Liver (tissue), 9 donors: Measurements from ENCODE around the gene TTC34. TPM values are rescaled to one million over a fixed set of nuclear protein-coding genes. Genes with fewer than 3 reads are reported as not detected.

Experiments used
- DNase-seq: peaks from one replicate; pipeline ENCODE4 v3.0.0-alpha.2; 2017; ENCODE audit warnings: low spot score
- H3K27ac ChIP-seq, 2 donors: one replicate each; pipeline ENCODE4 v1.7.0; 2013; ENCODE audit warnings: inconsistent platforms in 2 of 2, low read length in 2 of 2, control low read depth in 1 of 2, low read depth in 1 of 2, mild to moderate bottlenecking in 1 of 2
- H3K27me3 ChIP-seq, 4 donors: one replicate each; pipeline versions ENCODE4 v1.6.1 to v1.7.0; 2013; ENCODE audit warnings: low read length in 3 of 4, inconsistent platforms in 1 of 4, mild to moderate bottlenecking in 1 of 4, moderate library complexity in 1 of 4; ENCODE audit not compliant: control insufficient read depth in 4 of 4, insufficient read depth in 4 of 4
- H3K36me3 ChIP-seq, 4 donors: one replicate each; pipeline versions ENCODE4 v1.6.1 to v1.7.0; 2013; ENCODE audit warnings: low read length in 3 of 4, mild to moderate bottlenecking in 3 of 4, low read depth in 1 of 4, moderate library complexity in 1 of 4; ENCODE audit not compliant: control insufficient read depth in 4 of 4, insufficient read depth in 3 of 4
- H3K4me1 ChIP-seq, 4 donors: one replicate each; pipeline versions ENCODE4 v1.6.1 to v1.7.0; 2013; ENCODE audit warnings: low read length in 3 of 4, mild to moderate bottlenecking in 3 of 4, moderate library complexity in 1 of 4; ENCODE audit not compliant: control insufficient read depth in 4 of 4, insufficient read depth in 4 of 4
- H3K4me3 ChIP-seq, 3 donors: one replicate each; pipeline versions ENCODE4 v1.6.1 to v1.7.0; 2013; ENCODE audit warnings: low read length in 3 of 3, control low read depth in 1 of 3, low read depth in 1 of 3, mild to moderate bottlenecking in 1 of 3
- H3K9ac ChIP-seq, 2 donors: one replicate each; pipeline ENCODE4 v1.7.0; 2013; ENCODE audit warnings: low read length in 2 of 2, mild to moderate bottlenecking in 2 of 2, moderate library complexity in 2 of 2, control low read depth in 1 of 2, low read depth in 1 of 2
- H3K9me3 ChIP-seq, 4 donors: one replicate each; pipeline versions ENCODE4 v1.6.1 to v1.7.0; 2013; ENCODE audit warnings: low read length in 3 of 4; ENCODE audit not compliant: control insufficient read depth in 4 of 4
- EGR1 ChIP-seq, 2 donors: IDR thresholded peaks; 2 replicates each; pipeline ENCODE4 v1.6.1; 2016 to 2018; ENCODE audit warnings: antibody characterized with exemption in 2 of 2, low read depth in 2 of 2
- FOXA1 ChIP-seq: IDR thresholded peaks from 2 replicates; pipeline ENCODE4 v1.6.1; 2016; ENCODE audit warnings: antibody characterized with exemption
- FOXA2 ChIP-seq: IDR thresholded peaks from 2 replicates; pipeline ENCODE4 v1.6.1; 2016; ENCODE audit warnings: antibody characterized with exemption
- GABPA ChIP-seq, 2 donors: IDR thresholded peaks in 1 of 2; conservative IDR thresholded peaks in 1 of 2; 2 replicates each; pipeline ENCODE4 v1.6.1; 2016; ENCODE audit warnings: antibody characterized with exemption in 2 of 2, mild to moderate bottlenecking in 1 of 2, moderate library complexity in 1 of 2
- HNF4G ChIP-seq: IDR thresholded peaks from 2 replicates; pipeline ENCODE4 v1.6.1; 2016; ENCODE audit warnings: antibody characterized with exemption
- NR2F2 ChIP-seq: IDR thresholded peaks from 2 replicates; pipeline ENCODE4 v1.6.1; 2016; ENCODE audit warnings: antibody characterized with exemption
- RAD21 ChIP-seq, 2 donors: IDR thresholded peaks; 2 replicates each; pipeline ENCODE4 v1.6.1; 2016; ENCODE audit warnings: antibody characterized with exemption in 2 of 2, mild to moderate bottlenecking in 2 of 2
- RXRA ChIP-seq, 2 donors: IDR thresholded peaks; 2 replicates each; pipeline ENCODE4 v1.6.1; 2017 to 2018; ENCODE audit warnings: antibody characterized with exemption in 2 of 2, mild to moderate bottlenecking in 1 of 2
- SP1 ChIP-seq: IDR thresholded peaks from 2 replicates; pipeline ENCODE4 v1.6.1; 2018; ENCODE audit warnings: antibody characterized with exemption, mild to moderate bottlenecking
- TAF1 ChIP-seq: conservative IDR thresholded peaks from 2 replicates; pipeline ENCODE4 v1.6.1; 2016; ENCODE audit warnings: antibody characterized with exemption, mild to moderate bottlenecking
- YY1 ChIP-seq: IDR thresholded peaks from 2 replicates; pipeline ENCODE4 v1.6.1; 2016; ENCODE audit warnings: antibody characterized with exemption, mild to moderate bottlenecking
- WGBS: extraction: QIAGEN DNeasy Blood & Tissue Kit; methylation state at CpG from one replicate; pipeline ENCODE4 v1.1.7; 2013; 5-methylcytosine and 5-hydroxymethylcytosine counted together
- polyA plus RNA-seq, 2 donors: library from polyadenylated mRNA; stranded (reverse) in 1 of 2; unstranded in 1 of 2; fragments of 200-250 nt in 1 of 2; fragments of >200 nt in 1 of 2; fragmentation: Nextera tagmentation in 1 of 2; extraction: Ambion mirVana in 1 of 2; gene quantifications; one replicate each; pipeline versions ENCODE4 v1.2.1 to v1.2.3, GENCODE V29; 2013 to 2015
- total RNA-seq, 2 donors: library from RNA; depleted of rRNA; stranded (reverse); fragments of >200 nt; gene quantifications; one replicate each; pipeline ENCODE4 v1.2.3, GENCODE V29; 2014
- TF ChIP-seq, protein P1 (sequence below): IDR thresholded peaks from 2 replicates; pipeline ENCODE4 v1.6.1; 2016; ENCODE audit warnings: antibody characterized with exemption
- TF ChIP-seq, protein P2 (sequence below): IDR thresholded peaks from 2 replicates; pipeline ENCODE4 v1.6.1; 2016; ENCODE audit warnings: antibody characterized with exemption
- TF ChIP-seq, protein P3 (sequence below): IDR thresholded peaks from 2 replicates; pipeline ENCODE4 v1.6.1; 2016; ENCODE audit warnings: antibody characterized with exemption
- TF ChIP-seq, protein P4 (sequence below): IDR thresholded peaks from 2 replicates; pipeline ENCODE4 v1.6.1; 2016; ENCODE audit warnings: antibody characterized with exemption, mild to moderate bottlenecking
- TF ChIP-seq, protein P5 (sequence below): fragments of 150-350 bp; IDR thresholded peaks from 2 replicates; pipeline ENCODE4 v1.5.1; 2017; ENCODE audit warnings: improper control_type of control experiment, low read depth, low read length; ENCODE audit not compliant: missing input control
- donor health status: healthy.
- donor health status: healthy.
- donor health status: healthy.
- donor health status: healthy.
- donor health status: healthy.

The TTC34 gene
- total and polyA plus RNA-seq, 4 donors: 0.01 to 0.25 (median 0.08) TPM; not detected in 1

DNA sequence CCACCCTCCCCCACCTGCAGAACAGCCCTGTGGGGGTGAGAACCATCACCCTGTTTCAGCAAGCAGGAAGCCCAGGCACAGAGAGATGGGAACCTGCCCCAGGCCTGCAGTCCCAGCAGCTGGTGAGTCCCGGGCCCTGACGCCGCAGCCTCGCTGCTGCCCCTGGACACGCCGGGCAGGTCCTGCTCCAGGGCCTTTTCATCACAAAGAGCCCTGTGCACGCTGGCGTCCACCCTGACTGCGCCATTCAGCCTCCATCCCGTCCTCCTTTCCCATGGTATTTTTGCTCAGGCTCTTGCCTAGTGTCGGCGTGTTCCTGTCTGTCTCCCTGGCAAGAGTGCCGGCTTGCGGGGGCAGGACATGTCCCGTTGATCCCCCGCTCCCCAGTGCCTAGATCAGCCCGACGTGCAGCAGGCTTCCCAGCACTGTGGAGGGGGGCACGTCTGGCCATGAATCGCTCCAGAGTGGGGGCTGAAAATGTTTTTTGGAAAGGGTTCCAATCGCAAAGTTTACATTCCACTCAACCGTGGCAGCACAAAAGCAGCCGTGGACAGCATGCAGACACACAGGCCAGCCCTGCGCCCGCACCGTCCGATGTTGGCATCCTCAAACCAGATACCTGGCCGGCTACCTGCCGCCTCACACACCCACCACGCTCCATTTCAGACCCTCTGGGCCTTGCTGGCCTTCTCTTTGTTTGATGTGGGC is 6.3 kb upstream of the TTC34 start:
- Histone ChIP-seq H3K4me1 (no peaks in the 10 kb centered on the region), H3K27me3 (peaks cover 0 to 3% (median 1%) of the 10 kb centered on the region in 4 donors), H3K27ac (no peak overlapping the region), H3K4me3 (no peak overlapping the region), H3K9ac (no peak overlapping the region), H3K9me3 (peaks cover 3 to 8% (median 5%) of the 10 kb centered on the region in 4 donors), H3K36me3 (no peaks in the 10 kb centered on the region)
- TF ChIP-seq RXRA (IDR thresholded peaks at IDR 0.05) (no peak), RAD21 (IDR thresholded peaks at IDR 0.05) (no peak), FOXA1 (no peak), EGR1 (IDR thresholded peaks at IDR 0.05; ENCODE audit: low read depth in 2 of 2) (no peak), YY1 (no peak), HNF4G (no peak), FOXA2 (no peak), GABPA (IDR thresholded peaks at IDR 0.05 in 1 of 2, conservative IDR thresholded peaks at IDR 0.05 in 1 of 2) (no peak), TAF1 (no peak), NR2F2 (no peak), SP1 (no peak)
- TF ChIP-seq, protein P1, sequence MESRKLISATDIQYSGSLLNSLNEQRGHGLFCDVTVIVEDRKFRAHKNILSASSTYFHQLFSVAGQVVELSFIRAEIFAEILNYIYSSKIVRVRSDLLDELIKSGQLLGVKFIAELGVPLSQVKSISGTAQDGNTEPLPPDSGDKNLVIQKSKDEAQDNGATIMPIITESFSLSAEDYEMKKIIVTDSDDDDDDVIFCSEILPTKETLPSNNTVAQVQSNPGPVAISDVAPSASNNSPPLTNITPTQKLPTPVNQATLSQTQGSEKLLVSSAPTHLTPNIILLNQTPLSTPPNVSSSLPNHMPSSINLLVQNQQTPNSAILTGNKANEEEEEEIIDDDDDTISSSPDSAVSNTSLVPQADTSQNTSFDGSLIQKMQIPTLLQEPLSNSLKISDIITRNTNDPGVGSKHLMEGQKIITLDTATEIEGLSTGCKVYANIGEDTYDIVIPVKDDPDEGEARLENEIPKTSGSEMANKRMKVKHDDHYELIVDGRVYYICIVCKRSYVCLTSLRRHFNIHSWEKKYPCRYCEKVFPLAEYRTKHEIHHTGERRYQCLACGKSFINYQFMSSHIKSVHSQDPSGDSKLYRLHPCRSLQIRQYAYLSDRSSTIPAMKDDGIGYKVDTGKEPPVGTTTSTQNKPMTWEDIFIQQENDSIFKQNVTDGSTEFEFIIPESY: no peak
- TF ChIP-seq, protein P2, sequence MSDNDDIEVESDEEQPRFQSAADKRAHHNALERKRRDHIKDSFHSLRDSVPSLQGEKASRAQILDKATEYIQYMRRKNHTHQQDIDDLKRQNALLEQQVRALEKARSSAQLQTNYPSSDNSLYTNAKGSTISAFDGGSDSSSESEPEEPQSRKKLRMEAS: no peak
- TF ChIP-seq, protein P3, sequence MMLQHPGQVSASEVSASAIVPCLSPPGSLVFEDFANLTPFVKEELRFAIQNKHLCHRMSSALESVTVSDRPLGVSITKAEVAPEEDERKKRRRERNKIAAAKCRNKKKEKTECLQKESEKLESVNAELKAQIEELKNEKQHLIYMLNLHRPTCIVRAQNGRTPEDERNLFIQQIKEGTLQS: no peak
- TF ChIP-seq, protein P4, sequence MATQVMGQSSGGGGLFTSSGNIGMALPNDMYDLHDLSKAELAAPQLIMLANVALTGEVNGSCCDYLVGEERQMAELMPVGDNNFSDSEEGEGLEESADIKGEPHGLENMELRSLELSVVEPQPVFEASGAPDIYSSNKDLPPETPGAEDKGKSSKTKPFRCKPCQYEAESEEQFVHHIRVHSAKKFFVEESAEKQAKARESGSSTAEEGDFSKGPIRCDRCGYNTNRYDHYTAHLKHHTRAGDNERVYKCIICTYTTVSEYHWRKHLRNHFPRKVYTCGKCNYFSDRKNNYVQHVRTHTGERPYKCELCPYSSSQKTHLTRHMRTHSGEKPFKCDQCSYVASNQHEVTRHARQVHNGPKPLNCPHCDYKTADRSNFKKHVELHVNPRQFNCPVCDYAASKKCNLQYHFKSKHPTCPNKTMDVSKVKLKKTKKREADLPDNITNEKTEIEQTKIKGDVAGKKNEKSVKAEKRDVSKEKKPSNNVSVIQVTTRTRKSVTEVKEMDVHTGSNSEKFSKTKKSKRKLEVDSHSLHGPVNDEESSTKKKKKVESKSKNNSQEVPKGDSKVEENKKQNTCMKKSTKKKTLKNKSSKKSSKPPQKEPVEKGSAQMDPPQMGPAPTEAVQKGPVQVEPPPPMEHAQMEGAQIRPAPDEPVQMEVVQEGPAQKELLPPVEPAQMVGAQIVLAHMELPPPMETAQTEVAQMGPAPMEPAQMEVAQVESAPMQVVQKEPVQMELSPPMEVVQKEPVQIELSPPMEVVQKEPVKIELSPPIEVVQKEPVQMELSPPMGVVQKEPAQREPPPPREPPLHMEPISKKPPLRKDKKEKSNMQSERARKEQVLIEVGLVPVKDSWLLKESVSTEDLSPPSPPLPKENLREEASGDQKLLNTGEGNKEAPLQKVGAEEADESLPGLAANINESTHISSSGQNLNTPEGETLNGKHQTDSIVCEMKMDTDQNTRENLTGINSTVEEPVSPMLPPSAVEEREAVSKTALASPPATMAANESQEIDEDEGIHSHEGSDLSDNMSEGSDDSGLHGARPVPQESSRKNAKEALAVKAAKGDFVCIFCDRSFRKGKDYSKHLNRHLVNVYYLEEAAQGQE: no peak
- TF ChIP-seq, protein P5, sequence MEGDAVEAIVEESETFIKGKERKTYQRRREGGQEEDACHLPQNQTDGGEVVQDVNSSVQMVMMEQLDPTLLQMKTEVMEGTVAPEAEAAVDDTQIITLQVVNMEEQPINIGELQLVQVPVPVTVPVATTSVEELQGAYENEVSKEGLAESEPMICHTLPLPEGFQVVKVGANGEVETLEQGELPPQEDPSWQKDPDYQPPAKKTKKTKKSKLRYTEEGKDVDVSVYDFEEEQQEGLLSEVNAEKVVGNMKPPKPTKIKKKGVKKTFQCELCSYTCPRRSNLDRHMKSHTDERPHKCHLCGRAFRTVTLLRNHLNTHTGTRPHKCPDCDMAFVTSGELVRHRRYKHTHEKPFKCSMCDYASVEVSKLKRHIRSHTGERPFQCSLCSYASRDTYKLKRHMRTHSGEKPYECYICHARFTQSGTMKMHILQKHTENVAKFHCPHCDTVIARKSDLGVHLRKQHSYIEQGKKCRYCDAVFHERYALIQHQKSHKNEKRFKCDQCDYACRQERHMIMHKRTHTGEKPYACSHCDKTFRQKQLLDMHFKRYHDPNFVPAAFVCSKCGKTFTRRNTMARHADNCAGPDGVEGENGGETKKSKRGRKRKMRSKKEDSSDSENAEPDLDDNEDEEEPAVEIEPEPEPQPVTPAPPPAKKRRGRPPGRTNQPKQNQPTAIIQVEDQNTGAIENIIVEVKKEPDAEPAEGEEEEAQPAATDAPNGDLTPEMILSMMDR: no peak
- no peak for DNase-seq
- WGBS: 79% methylated on average over 30 of the region's 30 CpGs
